Measurements from ENCODE around the gene TMX3. TPM values are rescaled to one million over a fixed set of nuclear protein-coding genes. Genes with fewer than 3 reads are reported as not detected.

The TMX3 gene
- polyA plus RNA-seq, 1 donor: 48.2 TPM

Other genes with a start within 250 kb of the TMX3 start
- 13.1 TPM for gene CCDC102B, start 83.0 kb upstream of the TMX3 start, polyA plus RNA-seq (ENCODE audit: insufficient read length)